Astrocyte of the spinal cord (primary cell): Measurements from ENCODE around the gene XPA.

Experiments used
- DNase-seq: peaks from one replicate; pipeline ENCODE4 v3.0.0; 2011; ENCODE audit warnings: low read depth, low spot score
- H3K4me3 ChIP-seq: 2 replicates; pipeline ENCODE4 v1.5.1; 2011; ENCODE audit warnings: low read depth, mild to moderate bottlenecking, low read length, moderate library complexity
- CTCF ChIP-seq: IDR thresholded peaks from 2 replicates; pipeline ENCODE4 v1.5.1; 2012; ENCODE audit warnings: low read depth, mild to moderate bottlenecking, low read length, inconsistent platforms
- in situ Hi-C: cut with HindIII; loops from 2 replicates; pipeline ENCODE4 v1.10.0; 2017; ENCODE audit warnings: low sequenced_read_pairs

XPA gene

GRCh38 chr9:97737429-97737828, 40.3 kb upstream of the XPA start:
- DNase-seq: no peak
- H3K4me3 ChIP-seq: no peak overlapping the region
- in situ Hi-C loops: no loop called here
- no peak for TF ChIP-seq CTCF

- in situ Hi-C loops: no loop called here
- H3K4me3 ChIP-seq: no peak overlapping the region
- no peak for DNase-seq
- no peak for TF ChIP-seq CTCF
Observed at GRCh38 chr9:97735070-97735600, 38.0 kb upstream of the XPA start.

GRCh38 chr9:97726716-97727115, 29.6 kb upstream of the XPA start:
- in situ Hi-C loops: no loop called here
- no peak overlapping the region for H3K4me3 ChIP-seq
- no peak for TF ChIP-seq CTCF
- no peak for DNase-seq

GRCh38 chr9:97723819-97724218, 26.7 kb upstream of the XPA start:
- DNase-seq: no peak
- H3K4me3 ChIP-seq: no peak overlapping the region
- in situ Hi-C loops: no loop called here
- TF ChIP-seq CTCF: no peak

- in situ Hi-C loops: no loop called here
- no peak for TF ChIP-seq CTCF
- H3K4me3 ChIP-seq: no peak overlapping the region
- DNase-seq: no peak
Observed at GRCh38 chr9:97722331-97722730, 25.2 kb upstream of the XPA start.

GRCh38 chr9:97721396-97721795, 24.3 kb upstream of the XPA start:
- no peak for DNase-seq

More at GRCh38 chr9:97721396-97721795, 24.3 kb upstream of the XPA start:
- in situ Hi-C loops: no loop called here
- no peak for TF ChIP-seq CTCF
- no peak overlapping the region for H3K4me3 ChIP-seq
